GM10248 (cell line): ENCODE results near the gene AVPR2.

Experiments
- CTCF ChIA-PET: fragments of 300-600 bp; sonication (Branson Sonifier 250); formaldehyde crosslinking; extraction: SDS; loops from one replicate; lab custom pipeline; 2021; ENCODE audit warnings: antibody characterized with exemption; lab: Yijun Ruan, JAX
- POLR2A ChIA-PET: fragments of 350-650 bp; sonication (Branson Sonifier 250); formaldehyde crosslinking; extraction: SDS; loops from one replicate; lab custom pipeline; 2020; ENCODE audit warnings: antibody characterized with exemption; lab: Yijun Ruan, JAX
- DNase-seq: peaks from one replicate; pipeline ENCODE4 v3.0.0; 2012; ENCODE audit errors: extremely low spot score
- TF ChIP-seq, protein P1 (sequence below): IDR thresholded peaks from 2 replicates; pipeline ENCODE4 v1.5.1; 2012; ENCODE audit warnings: mild to moderate bottlenecking, low read depth; ENCODE audit errors: extremely low read depth, missing control alignments, control extremely low read depth

AVPR2 gene

DNA sequence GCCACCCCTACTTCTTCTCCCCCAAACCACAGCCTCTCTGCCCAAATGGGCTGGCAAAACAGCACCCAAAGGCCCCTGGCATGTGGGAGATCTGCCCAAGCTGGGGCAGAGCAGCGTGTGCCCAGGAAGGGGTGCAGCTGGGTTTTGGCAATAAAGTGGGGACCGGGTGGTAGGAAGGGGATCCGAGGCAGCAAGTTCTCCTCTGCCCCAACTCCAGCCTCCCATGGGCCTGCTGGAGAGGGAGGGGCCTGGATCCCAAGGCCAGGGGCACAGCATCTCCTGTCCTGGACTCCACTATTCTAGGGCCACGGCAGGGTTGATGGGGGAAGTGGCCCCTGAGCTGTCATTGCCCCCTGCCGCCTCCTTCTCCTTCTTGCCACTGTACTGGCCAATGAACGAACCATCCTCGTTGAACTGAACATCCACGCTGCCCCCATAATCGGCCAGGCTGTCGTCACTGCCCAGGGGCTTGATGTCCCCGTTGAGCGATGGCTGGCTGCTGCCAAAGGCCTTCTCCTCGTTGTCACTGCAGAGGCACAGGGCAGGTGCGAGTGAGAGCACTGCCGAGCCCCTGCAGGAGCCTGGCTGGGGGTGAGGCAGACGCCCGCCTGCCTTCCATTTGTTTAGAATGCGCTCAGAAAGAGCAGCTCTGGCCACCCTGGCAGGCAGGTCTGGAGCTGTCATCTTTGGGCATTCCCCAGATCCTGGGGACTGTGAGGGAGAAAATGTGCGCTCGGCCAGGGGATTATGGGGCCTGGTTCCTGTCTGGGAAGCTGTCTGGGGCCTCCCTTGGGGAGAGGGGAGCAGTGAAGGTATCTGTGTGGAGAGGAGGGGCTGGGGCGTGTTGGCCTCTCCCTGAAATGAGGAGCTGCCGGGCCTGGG lies 41.9 kb upstream of the AVPR2 start:
- DNase-seq = peak; percentile 13
- ChIA-PET CTCF (no interaction called here), POLR2A (no interaction called here)
- TF ChIP-seq, protein P1, sequence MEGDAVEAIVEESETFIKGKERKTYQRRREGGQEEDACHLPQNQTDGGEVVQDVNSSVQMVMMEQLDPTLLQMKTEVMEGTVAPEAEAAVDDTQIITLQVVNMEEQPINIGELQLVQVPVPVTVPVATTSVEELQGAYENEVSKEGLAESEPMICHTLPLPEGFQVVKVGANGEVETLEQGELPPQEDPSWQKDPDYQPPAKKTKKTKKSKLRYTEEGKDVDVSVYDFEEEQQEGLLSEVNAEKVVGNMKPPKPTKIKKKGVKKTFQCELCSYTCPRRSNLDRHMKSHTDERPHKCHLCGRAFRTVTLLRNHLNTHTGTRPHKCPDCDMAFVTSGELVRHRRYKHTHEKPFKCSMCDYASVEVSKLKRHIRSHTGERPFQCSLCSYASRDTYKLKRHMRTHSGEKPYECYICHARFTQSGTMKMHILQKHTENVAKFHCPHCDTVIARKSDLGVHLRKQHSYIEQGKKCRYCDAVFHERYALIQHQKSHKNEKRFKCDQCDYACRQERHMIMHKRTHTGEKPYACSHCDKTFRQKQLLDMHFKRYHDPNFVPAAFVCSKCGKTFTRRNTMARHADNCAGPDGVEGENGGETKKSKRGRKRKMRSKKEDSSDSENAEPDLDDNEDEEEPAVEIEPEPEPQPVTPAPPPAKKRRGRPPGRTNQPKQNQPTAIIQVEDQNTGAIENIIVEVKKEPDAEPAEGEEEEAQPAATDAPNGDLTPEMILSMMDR = no peak

DNA sequence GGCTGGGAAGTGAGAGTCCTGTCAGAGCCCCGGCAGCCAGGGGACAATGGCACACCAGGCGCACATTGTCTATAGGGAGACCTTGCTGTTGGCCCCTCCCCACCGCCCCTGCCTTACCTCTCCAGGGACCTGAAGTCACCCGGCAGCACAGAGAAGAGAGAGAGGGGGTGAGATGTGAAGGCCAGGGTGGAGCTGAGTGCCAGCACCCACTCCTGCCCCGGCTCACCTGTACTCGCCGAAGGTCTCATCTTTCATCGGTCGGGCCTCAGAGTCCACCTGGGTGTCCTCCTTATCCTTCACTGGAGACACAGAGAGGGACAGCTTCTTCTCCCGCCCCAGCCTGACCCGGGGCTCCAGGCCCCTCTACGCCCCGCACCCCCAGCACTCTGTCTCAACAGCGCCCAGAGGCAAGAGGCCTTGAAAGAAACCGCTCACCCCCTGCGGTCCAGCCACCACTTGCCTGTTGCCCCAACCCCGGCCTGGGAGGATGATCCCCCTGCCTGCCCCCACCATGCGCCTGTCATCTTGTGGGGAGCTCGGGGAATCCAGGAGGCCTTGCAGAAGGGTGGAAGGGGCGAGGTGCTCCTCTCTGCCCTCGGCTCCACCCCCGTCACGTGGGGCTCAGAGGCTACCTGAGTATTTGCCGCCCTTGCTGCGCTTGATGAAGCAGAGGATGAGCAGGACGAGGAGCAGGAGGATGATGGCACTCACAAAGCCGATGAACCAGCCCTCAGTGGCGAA lies 41.1 kb upstream of the AVPR2 start:
- ChIA-PET CTCF (no interaction called here), POLR2A (no interaction called here)
- TF ChIP-seq, protein P1 = no peak
- no peak for DNase-seq

DNA sequence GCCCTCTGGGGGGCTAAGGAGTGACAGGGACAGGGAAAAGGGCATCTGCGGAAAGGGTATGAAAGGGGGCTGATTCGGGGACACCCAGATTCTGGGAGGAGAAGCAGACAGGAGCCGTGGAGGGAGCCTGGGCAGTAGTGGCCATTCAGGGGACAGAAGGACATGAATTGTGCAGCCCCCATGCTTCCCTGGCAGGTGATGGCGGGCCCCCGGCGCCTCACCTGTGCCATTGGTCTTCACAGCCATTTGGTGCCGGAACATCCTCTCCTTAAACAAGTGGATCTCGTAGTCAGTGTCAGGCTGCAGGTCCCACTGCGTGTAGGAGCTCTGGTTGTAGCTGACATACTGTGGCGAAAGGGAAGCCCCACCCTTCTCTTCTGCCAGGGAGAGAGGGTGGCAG lies 40.4 kb upstream of the AVPR2 start:
- TF ChIP-seq, protein P1 = no peak
- DNase-seq = no peak
- ChIA-PET CTCF (no interaction called here), POLR2A (no interaction called here)

DNA sequence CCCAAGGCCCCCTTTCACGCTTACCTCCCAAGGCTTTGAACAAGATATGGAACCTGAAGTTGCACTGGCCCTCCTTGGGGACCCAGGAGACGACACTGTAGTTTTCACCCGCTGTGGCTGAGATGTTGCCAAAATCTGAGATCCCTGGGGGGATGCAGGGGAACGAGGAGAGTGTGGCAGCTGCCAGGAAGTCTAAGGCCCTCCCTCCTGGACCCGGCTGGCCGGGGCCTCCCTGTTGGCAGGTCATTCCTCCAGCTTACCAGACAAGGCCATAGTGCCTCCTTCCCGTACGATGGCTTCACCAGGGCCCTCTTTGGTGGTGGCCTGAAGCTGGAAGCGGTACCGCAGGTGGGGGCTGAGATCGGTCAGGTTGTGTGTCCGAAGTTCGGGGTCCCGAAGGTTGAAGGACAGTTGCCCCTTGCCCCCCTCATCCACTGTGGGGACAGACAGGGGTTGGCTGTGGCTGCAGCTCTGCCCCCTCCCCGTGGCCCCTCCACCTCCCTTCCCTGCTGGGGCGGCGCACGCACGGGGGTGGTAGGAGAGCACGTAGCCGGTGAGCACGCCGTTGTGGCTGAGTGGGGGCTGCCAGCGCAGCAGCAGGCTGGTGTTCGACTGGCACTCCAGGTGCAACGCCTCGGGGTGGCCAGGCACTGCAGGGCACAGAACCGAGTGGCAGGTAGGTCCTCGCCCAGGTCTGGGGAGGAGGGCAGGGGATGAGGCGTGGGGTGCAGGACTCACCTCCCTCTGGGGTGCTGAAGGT lies 39.7 kb upstream of the AVPR2 start:
- TF ChIP-seq, protein P1 = no peak
- ChIA-PET POLR2A (no interaction called here), CTCF (no interaction called here)
- DNase-seq = peak; percentile 13

DNA sequence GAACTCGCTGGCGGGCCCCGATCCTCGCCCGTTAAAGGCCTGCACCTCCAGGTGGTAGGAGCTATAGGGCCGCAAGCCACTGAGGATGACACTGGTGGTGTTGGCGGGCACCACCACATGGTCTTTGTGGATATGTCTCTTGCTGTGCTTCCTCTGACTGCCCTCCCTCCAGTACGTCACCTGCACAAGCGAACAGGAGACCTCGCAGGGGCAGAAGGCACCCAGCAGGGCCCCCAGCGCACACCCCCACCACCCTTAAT lies 39.2 kb upstream of the AVPR2 start:
- ChIA-PET POLR2A (no interaction called here), CTCF (no interaction called here)
- DNase-seq = no peak
- TF ChIP-seq, protein P1 = no peak

DNA sequence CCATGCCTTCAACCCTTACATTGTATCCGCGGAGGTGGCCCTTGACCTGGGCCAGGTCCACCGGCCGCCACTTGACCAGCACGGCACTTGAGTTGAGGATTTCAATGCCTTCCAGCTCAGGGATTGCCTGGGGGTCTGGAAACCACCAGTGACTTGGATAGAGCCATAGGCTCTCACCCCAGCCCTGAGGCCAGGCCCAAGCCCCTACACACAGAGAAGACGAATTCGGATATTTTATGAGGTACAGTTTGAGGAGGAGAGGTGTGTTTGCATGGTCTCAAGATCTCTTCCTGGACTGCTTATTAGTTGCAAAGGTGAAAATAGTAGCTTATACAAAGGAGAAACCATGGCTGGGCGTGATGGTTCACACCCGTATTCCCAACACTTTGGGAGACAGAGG lies 38.8 kb upstream of the AVPR2 start:
- TF ChIP-seq, protein P1 = no peak
- CTCF ChIA-PET = no interaction called here
- DNase-seq = no peak
- POLR2A ChIA-PET = no interaction called here
